ENCODE data around the gene ALG9. TPM values are rescaled to one million over a fixed set of nuclear protein-coding genes. Genes with fewer than 3 reads are reported as not detected.

Gene ALG9
- total RNA-seq, 4 donors from 2014 or later = 26.7 to 35.1 (median 30.6) TPM

GRCh38 chr11:111836162-111836561, 35.2 kb downstream of the ALG9 start:
- H3K4me3 ChIP-seq = no peak overlapping the region
- TF ChIP-seq EP300 (IDR thresholded peaks at IDR 0.05) = peak; percentile 27 to 75
- no peak for TF ChIP-seq CTCF (IDR thresholded peaks at IDR 0.05)
- peak overlapping the region in 2 of 4 donors; percentile 65 for H3K27ac ChIP-seq
- WGBS, 2 donors = 52 to 65% methylated on average over 1 of the region's 1 CpG
- peaks cover 0 to 20% (median 0%) of the 10 kb centered on the region in 4 donors for H3K4me1 ChIP-seq
- DNase-seq (ENCODE audit: low spot score in 2 of 2) = peak in 1 of 2 donors; percentile 31
- no peaks in the 10 kb centered on the region for H3K27me3 ChIP-seq
- no peaks in the 10 kb centered on the region for H3K9me3 ChIP-seq
- peaks cover 0 to 44% (median 0%) of the 10 kb centered on the region in 3 donors for H3K36me3 ChIP-seq

GRCh38 chr11:111835665-111836064, 35.7 kb downstream of the ALG9 start:
- no peaks in the 10 kb centered on the region for H3K27me3 ChIP-seq
- H3K27ac ChIP-seq = peak overlapping the region in 2 of 4 donors; percentile 29 to 40
- peaks cover 0 to 20% (median 0%) of the 10 kb centered on the region in 4 donors for H3K4me1 ChIP-seq
- no peak overlapping the region for H3K4me3 ChIP-seq
- WGBS, 2 donors = 86 to 89% methylated on average over 7 of the region's 7 CpGs
- TF ChIP-seq EP300 (IDR thresholded peaks at IDR 0.05) = no peak
- no peak for TF ChIP-seq POLR2A (IDR thresholded peaks at IDR 0.05)
- TF ChIP-seq CTCF (IDR thresholded peaks at IDR 0.05) = no peak
- no peak for DNase-seq (ENCODE audit: low spot score in 2 of 2)
- H3K9me3 ChIP-seq = no peaks in the 10 kb centered on the region
- H3K36me3 ChIP-seq = peaks cover 0 to 49% (median 0%) of the 10 kb centered on the region in 3 donors

- H3K27ac ChIP-seq = no peak overlapping the region
- no peak for TF ChIP-seq POLR2A (IDR thresholded peaks at IDR 0.05)
- no peak for TF ChIP-seq CTCF (IDR thresholded peaks at IDR 0.05)
- no peak for TF ChIP-seq EP300 (IDR thresholded peaks at IDR 0.05)
- H3K4me3 ChIP-seq = no peak overlapping the region
- 80 to 87% methylated on average over 3 of the region's 3 CpGs for WGBS, 2 donors
- H3K27me3 ChIP-seq = no peaks in the 10 kb centered on the region
- peaks cover 0 to 59% (median 4%) of the 10 kb centered on the region in 3 donors for H3K36me3 ChIP-seq
- H3K4me1 ChIP-seq = peaks cover 0 to 20% (median 0%) of the 10 kb centered on the region in 4 donors
- no peak for DNase-seq (ENCODE audit: low spot score in 2 of 2)
- H3K9me3 ChIP-seq = no peaks in the 10 kb centered on the region
Measured at GRCh38 chr11:111834432-111835163, 36.8 kb downstream of the ALG9 start.

- WGBS, 2 donors = 74 to 75% methylated on average over 4 of the region's 4 CpGs
- no peaks in the 10 kb centered on the region for H3K27me3 ChIP-seq
- peaks cover 0 to 64% (median 4%) of the 10 kb centered on the region in 3 donors for H3K36me3 ChIP-seq
- H3K27ac ChIP-seq = peak overlapping the region in 1 of 4 donors; percentile 5
- H3K4me3 ChIP-seq = no peak overlapping the region
- no peaks in the 10 kb centered on the region for H3K9me3 ChIP-seq
- TF ChIP-seq EP300 (IDR thresholded peaks at IDR 0.05) (no peak), CTCF (IDR thresholded peaks at IDR 0.05) (no peak), POLR2A (IDR thresholded peaks at IDR 0.05) (no peak)
- no peak for DNase-seq (ENCODE audit: low spot score in 2 of 2)
- peaks cover 0 to 20% (median 0%) of the 10 kb centered on the region in 4 donors for H3K4me1 ChIP-seq
Measured at GRCh38 chr11:111833524-111833923, 37.9 kb downstream of the ALG9 start.

GRCh38 chr11:111829185-111829968, 42.0 kb downstream of the ALG9 start:
- no peak for TF ChIP-seq CTCF (IDR thresholded peaks at IDR 0.05)
- TF ChIP-seq POLR2A (IDR thresholded peaks at IDR 0.05) = no peak
- no peak for TF ChIP-seq EP300 (IDR thresholded peaks at IDR 0.05)
- WGBS, 2 donors = 80 to 83% methylated on average over 5 of the region's 5 CpGs
- no peaks in the 10 kb centered on the region for H3K9me3 ChIP-seq

More at GRCh38 chr11:111829185-111829968, 42.0 kb downstream of the ALG9 start:
- Histone ChIP-seq H3K36me3 (peaks cover 0 to 51% (median 4%) of the 10 kb centered on the region in 3 donors), H3K4me3 (no peak overlapping the region), H3K27ac (no peak overlapping the region), H3K4me1 (no peaks in the 10 kb centered on the region), H3K27me3 (no peaks in the 10 kb centered on the region)
- DNase-seq (ENCODE audit: low spot score in 2 of 2) = no peak

All from tibial nerve (tissue), 4 donors.